Mucosa of descending colon (tissue), 3 donors: ENCODE results near the gene UTP25. TPM values are rescaled to one million over a fixed set of nuclear protein-coding genes. Genes with fewer than 3 reads are reported as not detected.
A peak's percentile ranks its signal among the peaks of the same experiment; 100 is the strongest.

Experiments
- ATAC-seq: fragments of 200-7000 bp; cut with Tn5 transposase; one replicate; pipeline ENCODE4 v1.9.1; 2020; ENCODE audit warnings: mild to moderate bottlenecking, moderate library complexity
- DNase-seq, 3 donors: peaks; one replicate each; pipeline ENCODE4 v3.0.0-alpha.2; 2020
- H3K36me3 ChIP-seq: fragments of 200-600 bp; one replicate; pipeline ENCODE4 v1.8.0; 2021; ENCODE audit warnings: low read depth, mild to moderate bottlenecking
- H3K4me1 ChIP-seq: fragments of 200-600 bp; one replicate; pipeline ENCODE4 v1.8.0; 2021; ENCODE audit warnings: low read depth, mild to moderate bottlenecking
- H3K4me3 ChIP-seq: fragments of 200-600 bp; one replicate; pipeline ENCODE4 v1.8.0; 2021; ENCODE audit warnings: mild to moderate bottlenecking
- H3K9me3 ChIP-seq: fragments of 200-600 bp; one replicate; pipeline ENCODE4 v1.8.0; 2021; ENCODE audit warnings: mild to moderate bottlenecking
- CTCF ChIP-seq: fragments of 200-600 bp; IDR thresholded peaks from one replicate; pipeline ENCODE4 v1.8.0; 2022; ENCODE audit warnings: antibody characterized with exemption, mild to moderate bottlenecking
- intact Hi-C, 2 donors: fragments of 100-400 bp; cut with DNase I in 1 of 2; cut with micrococcal nuclease in 1 of 2; formaldehyde crosslinking; loops; one replicate each; pipeline versions ENCODE4 v1.11.0 to v1.11.1; 2022; cut with DNase I, micrococcal nuclease
- total RNA-seq, 3 donors: library from RNA; stranded (reverse); fragmentation: NEBNext Ultra II Directional in 2 of 3; extraction: Animal tissue kit (Norgen Biotek cat#: 25700) in 2 of 3; gene quantifications; one replicate each; pipeline versions ENCODE4 v1.2.1 to v1.2.4, GENCODE V29; 2021 to 2023
- donor health status: DM: no; HTN: no; CAD: no; lungs with moderate emphysema.
- donor health status: DM: no; HTN: no; CAD: no.
- donor health status: DM: no; HTN: yes; CAD: no.

UTP25 gene
- total RNA-seq, 3 donors from 2014 or later, result 5.4 to 8.8 (median 6.7) TPM

GRCh38 chr1:209825591-209826434, 2.0 kb upstream of the UTP25 start:
- no peak for TF ChIP-seq CTCF
- DNase-seq, result peak in 2 of 3 donors; percentile 34 to 47

DNA sequence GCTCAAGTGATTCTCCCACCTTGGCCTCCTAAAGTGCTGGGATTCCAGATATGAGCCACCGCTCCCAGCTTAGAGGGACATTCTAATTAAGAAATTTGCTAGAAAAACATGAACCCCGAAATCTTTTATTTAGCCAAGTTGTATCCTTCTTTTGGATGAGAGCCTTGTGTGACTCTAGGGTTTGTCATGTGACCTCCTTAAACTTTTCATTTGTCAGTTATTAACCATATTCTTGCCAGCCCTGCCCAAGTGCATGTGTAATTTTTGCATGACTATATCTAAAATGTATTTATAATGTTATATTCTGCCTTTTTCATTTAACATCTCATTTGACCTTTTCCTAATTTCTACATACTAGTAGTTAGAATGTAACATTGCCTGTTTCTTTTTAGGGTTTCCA, 1.9 kb downstream of the UTP25 start:
- no peak for TF ChIP-seq CTCF
- intact Hi-C loops, result no loop called here
- H3K4me1 ChIP-seq, result peaks cover 15% of the 10 kb centered on the region
- H3K9me3 ChIP-seq, result no peaks in the 10 kb centered on the region
- no peak for ATAC-seq
- H3K36me3 ChIP-seq, result no peaks in the 10 kb centered on the region
- no peak overlapping the region for H3K4me3 ChIP-seq
- no peak for DNase-seq

More at GRCh38 chr1:209825591-209826434, 2.0 kb upstream of the UTP25 start:
- peak; percentile 54 for ATAC-seq
- Histone ChIP-seq H3K9me3 (no peaks in the 10 kb centered on the region), H3K36me3 (no peaks in the 10 kb centered on the region), H3K4me3 (no peak overlapping the region), H3K4me1 (peaks cover 25% of the 10 kb centered on the region)
- intact Hi-C loops, result no loop called here

- H3K36me3 ChIP-seq, result no peaks in the 10 kb centered on the region
- ATAC-seq, result no peak
- H3K4me1 ChIP-seq, result peaks cover 15% of the 10 kb centered on the region
- TF ChIP-seq CTCF, result no peak
- DNase-seq, result no peak
- no peak overlapping the region for H3K4me3 ChIP-seq
- intact Hi-C loops, result no loop called here
- no peaks in the 10 kb centered on the region for H3K9me3 ChIP-seq
Observed at GRCh38 chr1:209830722-209831121, 3.0 kb downstream of the UTP25 start.

GRCh38 chr1:209831615-209832014, 3.8 kb downstream of the UTP25 start:
- no peak for TF ChIP-seq CTCF
- DNase-seq (no peak), ATAC-seq (no peak)
- Histone ChIP-seq H3K4me1 (peaks cover 15% of the 10 kb centered on the region), H3K4me3 (no peak overlapping the region), H3K9me3 (no peaks in the 10 kb centered on the region), H3K36me3 (no peaks in the 10 kb centered on the region)
- intact Hi-C loops, result no loop called here

DNA sequence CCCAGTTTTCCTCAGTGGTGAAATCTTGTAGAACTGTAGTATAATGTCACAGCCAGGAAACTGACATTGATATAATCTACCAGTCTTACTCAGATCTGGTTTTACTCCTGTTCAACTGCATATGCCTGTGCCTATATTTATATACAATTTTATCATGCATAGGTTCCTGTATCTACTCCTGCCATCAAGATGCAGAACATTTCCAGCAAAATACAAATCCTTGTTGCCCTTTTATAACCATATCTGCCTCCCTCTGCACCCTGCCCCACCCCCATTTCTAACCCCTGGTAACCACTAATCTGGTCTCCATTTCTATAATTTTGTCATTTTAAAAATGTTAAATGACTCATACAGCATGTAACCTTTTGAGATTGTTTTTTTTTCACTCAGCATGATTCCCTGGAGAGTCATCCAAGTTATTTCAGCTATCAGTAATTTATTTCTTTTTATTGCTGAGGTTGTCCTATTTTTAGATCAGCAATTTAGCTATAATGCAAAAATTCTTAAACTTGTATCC, 8.1 kb downstream of the UTP25 start:
- Histone ChIP-seq H3K9me3 (no peaks in the 10 kb centered on the region), H3K4me3 (no peak overlapping the region), H3K36me3 (no peaks in the 10 kb centered on the region), H3K4me1 (no peaks in the 10 kb centered on the region)
- intact Hi-C loops, result no loop called here
- no peak for TF ChIP-seq CTCF
- ATAC-seq (no peak), DNase-seq (no peak)
